GM21723 (cell line): ENCODE data around the gene PFKFB3.
"Not testable (repeated sequence)": the region's sequence is repeated elsewhere in the genome, so short reads cannot be mapped to it uniquely, and the experiment has no call there.

Experiments used
- ATAC-seq: cut with Tn5 transposase; IDR thresholded peaks from one replicate; pipeline ENCODE4 v1.9.1; 2021; ENCODE audit warnings: mild to moderate bottlenecking, moderate library complexity; ENCODE audit not compliant: unreplicated experiment

PFKFB3 gene

DNA sequence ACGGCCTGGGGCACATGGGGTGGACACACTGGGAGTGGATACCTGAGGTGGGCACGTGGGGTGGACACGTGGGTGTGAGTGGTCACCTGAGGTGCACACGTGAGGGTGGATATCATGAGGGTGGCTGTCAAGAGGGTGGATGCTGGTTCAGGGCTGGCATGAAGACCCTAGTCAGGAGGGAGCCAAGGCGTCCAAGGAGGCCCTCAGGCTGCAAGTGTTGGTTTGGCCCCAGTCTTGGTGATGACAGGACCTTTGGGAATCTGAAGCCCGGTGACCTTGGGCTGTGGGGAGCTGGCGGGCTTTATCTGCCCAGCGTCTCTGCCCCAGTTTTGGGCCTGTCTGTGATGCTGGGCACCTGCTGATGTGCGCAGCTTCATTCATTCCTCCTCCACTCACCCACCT is 24.9 kb upstream of the PFKFB3 start:
- no peak for ATAC-seq

DNA sequence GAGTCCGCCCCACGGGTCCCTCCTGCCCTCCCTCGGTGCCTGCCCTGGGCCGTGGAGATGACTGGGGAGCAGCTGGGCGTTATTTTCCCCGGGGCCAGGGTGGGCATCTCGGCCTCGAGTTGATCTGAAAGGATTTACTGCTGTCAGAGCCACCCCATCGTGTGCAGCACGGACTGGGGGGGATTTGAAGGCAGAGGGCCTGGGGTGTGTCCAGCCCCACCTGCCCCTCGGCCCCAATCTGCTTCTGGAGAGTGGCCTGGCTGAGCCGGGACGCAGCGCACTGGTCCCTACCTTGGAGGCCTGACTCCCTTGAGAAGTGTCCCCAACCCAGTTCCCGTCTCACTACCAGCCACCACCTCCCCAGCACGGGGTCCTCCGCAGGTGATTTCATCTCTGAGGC is 24.2 kb upstream of the PFKFB3 start:
- ATAC-seq = no peak

DNA sequence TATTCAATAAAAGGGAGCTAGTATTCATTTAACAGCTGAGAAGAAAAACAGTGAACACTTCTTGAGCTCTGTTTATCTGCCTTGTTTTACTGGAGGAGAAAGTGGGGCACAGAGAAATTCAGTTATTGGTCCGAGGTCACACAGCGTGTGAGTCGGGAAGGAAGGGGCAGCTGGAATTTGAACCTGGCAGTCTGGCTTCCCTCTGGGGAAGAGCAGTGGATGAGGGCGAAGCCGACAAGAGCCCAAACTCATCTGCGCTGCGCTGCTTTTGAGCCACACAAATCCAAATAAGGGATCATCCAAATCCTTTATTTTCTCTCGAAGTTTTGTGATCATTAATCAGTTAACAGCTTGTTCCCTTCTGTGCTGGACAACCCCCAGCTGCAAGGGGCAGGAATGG is 23.7 kb upstream of the PFKFB3 start:
- ATAC-seq = no peak

DNA sequence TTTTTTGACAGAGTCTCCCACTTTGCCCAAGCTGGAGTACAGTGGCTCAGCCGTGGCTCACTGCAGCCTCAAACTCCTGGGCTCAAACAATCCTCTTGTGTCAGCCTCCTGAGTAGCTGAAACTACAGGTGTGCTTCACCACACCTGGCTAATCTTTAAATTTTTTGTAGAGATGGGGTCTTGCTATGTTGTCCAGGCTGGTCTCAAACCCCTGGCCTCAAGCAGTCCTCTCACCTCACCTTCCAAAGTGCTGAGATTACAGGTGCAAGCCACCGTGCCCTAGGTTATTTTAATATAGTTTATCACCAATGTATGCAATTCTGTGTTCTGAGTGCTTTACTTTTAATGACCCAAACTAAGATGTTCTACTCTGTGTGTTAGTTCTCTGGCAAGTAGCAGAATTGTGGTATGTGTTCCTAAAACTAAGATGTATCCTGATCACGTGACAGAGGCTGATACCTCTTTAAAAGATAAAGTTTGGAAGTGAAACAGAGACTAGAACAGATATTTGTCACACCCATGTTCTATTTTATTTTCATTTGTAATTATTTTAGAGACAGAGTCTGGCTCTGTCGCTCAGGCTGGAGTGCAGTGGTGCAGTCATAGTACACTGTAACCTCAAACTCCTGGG is 22.1 kb upstream of the PFKFB3 start:
- no peak for ATAC-seq

DNA sequence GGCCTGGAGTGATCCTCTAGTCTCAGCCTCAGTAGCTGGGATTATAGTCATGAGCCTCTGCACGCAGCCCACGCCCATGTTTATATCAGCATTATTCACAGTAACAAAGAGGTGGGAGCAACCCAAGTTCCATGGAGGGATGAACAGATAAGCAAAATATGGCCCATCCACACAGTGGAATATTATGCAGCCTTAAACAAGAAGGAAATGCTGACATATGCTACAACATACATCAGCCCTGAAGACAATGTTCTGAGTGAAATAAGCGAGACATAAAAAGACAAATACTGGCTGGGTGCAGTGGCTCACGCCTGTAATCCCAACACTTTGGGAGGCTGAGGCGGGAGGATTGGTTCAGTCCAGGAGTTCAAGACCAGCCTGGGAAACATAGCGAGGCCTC is 21.5 kb upstream of the PFKFB3 start:
- no peak for ATAC-seq

DNA sequence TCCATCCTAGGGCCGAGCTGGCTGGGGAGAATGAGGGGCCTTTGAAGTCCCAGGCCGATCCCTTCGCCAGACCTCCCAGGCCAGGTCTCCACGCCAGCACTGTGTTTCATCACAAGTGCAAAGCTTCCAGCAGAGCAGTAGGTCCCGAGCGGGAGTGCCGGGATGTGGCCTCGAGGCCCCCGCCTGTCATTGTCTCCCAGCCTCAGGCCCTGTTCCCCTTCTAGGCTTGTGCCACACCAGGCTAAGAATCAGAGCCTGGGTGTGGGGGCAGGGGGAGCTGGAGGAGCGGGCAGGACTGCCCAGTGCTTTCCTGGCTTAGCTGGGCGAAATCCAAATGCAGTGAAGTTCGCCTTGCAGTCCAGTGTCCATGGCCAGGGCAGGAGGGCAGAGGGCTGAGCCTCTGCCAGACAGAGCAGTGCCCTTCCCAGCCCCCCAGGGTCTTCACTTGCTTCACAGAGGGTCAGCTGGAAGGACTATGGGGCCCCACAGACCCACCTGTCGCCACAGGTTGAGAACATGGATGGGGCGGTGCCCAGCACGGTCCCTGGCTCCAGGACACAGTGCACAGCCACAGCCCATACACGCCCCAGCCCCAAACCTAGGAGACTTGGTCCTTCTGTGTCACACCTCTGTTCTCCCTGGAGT is 20.2 kb upstream of the PFKFB3 start:
- ATAC-seq = no peak

DNA sequence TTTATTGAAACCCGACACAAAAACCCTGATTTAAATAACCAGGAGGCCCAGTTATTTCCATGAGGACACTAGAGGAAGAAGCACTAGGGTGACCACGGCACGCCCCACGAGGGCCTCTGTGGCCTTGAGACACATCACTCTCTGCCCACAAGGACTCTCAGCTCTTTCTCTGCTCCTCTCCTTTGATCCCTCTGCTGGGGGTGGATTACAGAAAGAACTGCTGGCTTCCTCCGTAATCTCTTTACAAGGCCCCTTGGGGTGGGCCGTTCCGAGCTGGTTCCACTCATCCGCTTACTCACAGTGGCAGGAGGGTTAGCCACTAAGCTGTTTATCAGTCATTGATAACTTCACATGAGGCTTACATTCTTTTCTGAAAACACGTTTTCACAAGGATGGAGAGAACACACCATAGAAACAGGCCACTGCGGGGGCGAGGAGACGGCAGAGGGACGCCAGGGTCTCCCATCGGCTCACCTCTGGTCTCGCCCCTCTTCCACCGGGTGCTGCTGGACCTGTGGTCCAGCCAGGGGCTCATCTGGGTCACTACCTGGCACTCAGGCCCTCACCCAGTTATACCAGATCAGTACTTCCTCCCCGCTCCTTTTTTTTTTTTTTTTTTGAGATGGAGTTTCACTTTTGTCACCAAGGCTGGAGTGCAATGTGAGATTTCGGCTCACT is 17.6 kb upstream of the PFKFB3 start:
- ATAC-seq = no peak

DNA sequence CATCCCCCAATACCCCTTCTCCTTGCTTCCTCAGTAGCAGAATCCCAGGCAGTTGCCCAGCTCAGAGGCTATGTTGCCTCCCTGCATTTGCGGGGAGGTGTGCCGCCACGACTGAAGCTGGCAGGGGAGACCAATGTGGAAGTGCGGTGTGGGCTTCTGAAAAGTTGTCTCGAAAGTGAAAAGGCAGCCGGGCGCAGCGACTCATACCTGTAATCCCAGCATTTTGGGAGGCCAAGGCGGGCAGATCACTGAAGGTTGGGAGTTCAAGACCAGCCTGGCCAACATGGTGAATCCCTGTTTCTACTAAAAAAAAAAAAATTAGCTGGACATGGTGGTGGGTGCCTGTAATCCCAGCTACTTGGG is 15.9 kb upstream of the PFKFB3 start:
- ATAC-seq = no peak

DNA sequence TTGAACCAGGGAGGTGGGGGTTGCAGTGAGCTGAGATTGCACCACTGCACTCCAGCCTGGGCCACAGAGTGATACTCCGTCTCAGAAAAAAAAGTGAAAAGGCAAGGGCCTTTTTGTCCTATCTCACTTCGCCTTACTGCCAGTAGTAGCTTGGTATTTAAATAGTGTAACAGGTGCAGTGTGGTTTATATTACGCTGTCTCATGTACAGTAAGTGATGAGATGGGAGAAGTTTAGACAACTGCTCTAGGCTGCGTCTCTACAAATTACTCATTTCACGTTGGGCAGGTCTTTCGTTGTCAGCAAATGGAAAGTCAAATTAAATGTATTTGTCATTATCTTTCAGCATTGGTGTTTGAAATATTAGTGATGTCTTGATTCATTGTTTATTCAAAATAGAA is 15.5 kb upstream of the PFKFB3 start:
- peak; percentile 84 for ATAC-seq

DNA sequence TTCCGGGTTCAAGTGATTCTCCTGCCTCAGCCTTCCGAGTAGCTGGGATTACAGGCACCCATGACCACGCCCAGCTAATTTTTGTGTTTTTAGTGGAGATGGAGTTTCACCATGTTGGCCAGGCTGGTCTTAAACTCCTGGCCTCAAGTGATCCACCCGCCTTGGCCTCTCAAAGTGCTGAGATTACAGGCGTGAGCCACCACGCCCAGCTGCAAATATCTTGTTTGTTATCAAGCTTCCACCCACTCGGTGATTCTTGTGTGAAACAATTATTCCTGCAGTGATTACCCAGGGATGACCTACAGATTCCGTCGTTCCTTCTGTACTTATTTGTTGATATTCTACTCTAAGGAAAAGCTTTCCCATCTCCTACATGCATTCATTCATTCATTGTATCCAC is 12.7 kb upstream of the PFKFB3 start:
- ATAC-seq = not testable (repeated sequence)

DNA sequence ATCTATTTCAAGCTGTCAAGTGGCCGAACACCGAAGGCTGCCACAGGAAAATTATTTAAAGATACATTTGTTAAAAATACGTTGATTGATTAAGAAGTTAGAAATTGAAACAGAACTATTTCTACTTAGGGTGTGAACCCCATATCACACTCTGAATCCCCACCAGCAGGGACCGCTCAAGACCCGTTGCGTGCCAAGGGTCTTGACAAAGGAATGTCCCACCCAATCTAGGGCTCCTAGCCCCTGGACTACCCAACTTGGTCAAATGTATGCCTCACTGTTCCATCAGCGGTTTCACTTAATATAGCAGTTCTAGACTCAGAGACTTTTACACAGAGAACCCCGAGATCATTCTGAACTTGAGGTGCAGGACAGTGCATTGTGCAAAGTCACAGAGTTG is 11.6 kb upstream of the PFKFB3 start:
- ATAC-seq = no peak

DNA sequence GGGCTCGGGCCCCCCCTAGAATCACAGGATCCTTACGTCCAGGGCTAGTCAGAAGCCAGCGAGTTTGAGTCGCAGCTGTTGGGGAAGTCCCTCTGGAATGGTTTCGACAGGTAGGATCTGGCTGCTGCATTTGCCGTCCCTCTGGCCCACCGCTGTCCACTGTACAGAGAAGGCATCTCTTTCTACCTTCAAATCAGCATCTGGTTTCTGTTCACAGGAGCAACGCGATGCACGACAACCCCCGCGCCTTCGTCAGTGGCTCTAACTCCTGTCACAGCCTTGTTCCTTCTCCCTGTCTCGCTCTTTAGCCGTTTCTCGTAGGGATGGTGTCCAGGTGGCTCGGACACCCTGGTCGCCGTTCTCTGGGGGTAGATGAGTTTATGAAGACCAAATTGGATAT is 11.2 kb upstream of the PFKFB3 start:
- no peak for ATAC-seq

DNA sequence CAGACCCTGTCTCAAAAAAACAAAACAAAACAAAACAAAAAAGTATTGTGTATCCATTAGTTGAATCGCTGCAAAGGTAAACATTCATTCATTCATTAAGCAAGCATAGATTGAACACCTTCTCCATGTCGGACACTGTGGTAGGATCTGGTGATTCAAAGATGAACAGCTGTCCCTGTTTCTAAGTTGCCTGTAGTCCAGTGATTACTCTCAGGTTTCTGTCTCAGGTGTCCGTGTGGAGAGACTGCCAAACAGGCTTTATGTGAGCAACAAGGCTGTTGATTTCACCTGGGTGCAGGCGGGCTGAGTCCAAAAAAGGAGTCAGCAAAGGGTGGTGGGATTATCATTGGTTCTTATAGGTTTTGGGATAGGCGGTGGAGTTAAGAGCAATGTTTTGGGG is 9.4 kb upstream of the PFKFB3 start:
- ATAC-seq = not testable (repeated sequence)

DNA sequence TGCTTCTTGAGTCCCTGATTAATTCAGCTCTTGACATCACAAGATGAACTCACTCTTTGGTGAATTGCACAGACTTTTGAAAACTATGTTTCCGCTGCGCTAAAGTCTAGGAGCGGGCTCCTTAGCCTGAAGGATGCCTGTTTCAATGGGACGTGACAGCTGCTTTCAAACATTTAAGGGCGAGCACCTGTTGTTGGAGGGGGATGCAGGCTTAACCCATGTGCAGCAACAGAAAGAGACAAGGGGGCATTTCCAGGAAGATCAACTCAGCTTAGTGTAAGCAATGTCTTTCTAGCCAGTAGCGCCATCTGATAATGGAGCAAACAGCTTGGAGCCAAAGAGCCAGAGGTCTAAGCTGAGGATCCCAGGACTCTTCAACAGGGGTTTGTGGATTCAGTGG is 8.4 kb upstream of the PFKFB3 start:
- ATAC-seq = no peak

DNA sequence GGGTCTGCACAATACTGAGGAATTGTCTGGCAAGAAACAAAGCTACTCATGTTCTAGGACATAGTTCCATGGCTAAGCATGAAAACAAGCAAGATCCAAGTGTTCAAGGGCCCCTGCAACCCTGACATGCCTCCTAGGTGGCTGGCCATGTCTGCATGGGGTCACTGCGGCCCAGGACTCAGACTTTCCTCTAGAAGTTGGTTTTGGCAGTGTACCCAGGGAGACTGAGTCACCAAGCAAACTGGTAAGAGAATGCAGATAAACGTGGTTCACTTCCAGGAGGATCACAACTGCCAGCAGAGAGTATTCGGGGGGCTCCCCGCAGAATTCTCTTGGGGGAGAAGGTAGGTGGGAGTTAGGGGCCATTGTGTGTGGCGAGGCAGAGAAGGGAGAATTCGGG is 7.4 kb upstream of the PFKFB3 start:
- no peak for ATAC-seq

DNA sequence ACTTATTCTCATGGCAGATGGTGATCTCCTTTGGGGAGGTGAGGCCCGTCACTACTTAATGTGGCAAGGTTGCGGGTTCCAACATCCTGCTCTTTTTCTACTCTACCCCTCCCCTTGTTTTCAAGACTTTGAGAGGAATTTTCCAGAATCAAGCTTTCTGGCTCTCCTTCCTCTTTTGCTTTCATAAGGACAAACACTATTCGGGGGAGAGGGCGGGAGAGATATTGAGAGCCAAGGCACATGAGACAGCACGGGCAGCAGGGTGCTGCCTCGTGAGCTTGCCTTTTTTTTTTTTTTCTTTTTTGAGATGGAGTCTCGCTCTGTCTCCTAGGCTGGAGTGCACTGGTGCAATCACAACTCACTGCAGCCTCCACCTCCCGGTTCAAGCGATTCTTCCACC is 6.9 kb upstream of the PFKFB3 start:
- ATAC-seq = no peak

DNA sequence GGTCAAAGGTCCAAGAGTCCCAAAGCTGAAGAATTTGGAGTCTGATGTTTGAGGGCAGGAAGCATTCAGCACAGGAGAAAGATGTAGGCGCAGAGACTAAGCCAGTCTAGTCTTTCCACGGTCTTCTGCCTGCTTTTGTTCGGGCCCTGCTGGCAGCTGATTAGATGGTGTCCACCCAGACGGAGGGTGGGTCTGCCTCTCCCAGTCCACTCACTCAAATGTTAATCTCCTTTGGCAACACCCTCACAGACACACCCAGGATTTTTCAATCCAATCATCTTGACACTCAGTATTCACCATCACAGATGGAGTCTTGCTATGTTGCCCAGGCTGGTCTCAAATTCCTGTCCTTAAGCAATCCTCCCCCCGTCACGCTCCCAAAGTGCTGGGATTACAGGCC is 6.2 kb upstream of the PFKFB3 start:
- ATAC-seq = not testable (repeated sequence)

DNA sequence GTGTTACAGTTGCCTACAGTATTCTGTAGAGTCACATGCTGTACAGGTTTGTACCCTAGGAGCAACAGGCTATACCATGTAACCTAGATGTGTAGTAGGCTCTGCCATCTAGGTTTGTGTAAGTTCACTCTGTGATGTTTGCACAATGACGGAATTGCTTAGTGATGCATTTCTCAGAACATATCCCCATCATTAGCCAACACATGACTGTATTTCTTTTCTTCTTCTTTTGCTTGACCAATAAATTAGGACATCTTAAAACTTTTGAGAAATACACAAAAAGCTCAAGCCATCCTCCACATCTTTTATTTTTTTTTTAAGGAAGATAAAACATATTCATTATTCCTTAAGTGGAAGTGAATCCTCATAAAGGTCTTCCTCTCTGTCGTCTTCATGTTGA is 5.4 kb upstream of the PFKFB3 start:
- no peak for ATAC-seq

DNA sequence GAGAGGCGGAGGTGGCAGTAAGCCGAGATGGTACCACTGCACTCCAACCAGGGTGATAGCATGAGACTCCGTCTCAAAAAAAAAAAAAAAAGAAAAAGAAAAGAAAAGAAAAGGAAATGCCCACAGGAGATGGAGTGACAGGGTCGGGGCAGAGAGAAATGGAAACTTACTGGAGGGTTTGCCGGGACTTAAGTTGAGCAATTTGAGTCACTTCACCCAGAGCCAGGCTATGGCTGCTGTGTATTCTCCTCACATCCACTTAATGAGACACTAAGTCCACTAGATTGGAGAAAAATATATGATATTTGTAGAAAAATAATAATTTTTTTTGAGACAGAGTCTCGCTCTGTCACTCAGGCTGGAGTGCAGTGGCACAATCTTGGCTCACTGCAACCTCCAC is 4.6 kb upstream of the PFKFB3 start:
- no peak for ATAC-seq

DNA sequence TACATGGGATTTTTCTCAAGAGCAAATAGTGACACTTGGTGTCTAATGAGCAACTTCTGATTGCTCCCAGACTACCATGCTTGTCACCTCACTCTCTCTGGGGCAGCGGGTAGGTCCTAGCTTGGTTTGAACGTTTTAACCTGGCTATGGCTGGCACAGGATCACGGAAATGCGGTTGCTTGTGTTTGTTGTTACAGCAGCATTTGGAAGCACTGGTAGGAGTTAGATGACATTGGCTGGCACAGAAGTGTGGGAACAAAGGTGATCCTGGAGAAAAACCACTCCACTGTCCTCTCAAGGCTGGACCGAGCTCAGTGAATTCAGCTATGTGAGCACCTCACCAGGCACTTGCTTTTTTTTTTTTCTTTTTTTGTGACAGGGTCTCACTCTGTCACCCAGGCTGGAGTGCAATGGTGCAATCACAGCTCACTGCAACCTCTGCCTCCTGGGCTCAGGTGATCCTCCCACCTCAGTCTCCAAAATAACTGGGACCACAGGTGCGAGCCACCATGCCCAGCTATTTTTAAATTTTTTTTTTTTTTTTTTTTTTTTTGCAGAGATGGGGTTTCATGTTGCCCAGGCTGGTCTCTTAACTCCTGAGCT is 3.5 kb upstream of the PFKFB3 start:
- no peak for ATAC-seq

DNA sequence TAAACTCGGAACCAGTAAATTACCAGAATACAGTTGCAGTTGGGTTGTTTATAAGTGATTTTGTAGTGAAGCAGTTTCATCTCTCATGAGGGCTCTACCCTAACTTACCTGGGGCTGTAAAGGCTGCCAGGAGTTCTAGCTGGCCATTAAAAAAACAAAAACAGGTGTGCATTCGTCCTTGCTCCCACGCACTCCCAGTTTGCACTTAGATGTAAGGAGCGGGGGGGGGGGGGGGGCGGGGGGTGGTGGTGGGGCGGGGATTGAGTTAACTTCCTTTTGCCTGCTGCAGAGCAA is 2.3 kb upstream of the PFKFB3 start:
- ATAC-seq = no peak

DNA sequence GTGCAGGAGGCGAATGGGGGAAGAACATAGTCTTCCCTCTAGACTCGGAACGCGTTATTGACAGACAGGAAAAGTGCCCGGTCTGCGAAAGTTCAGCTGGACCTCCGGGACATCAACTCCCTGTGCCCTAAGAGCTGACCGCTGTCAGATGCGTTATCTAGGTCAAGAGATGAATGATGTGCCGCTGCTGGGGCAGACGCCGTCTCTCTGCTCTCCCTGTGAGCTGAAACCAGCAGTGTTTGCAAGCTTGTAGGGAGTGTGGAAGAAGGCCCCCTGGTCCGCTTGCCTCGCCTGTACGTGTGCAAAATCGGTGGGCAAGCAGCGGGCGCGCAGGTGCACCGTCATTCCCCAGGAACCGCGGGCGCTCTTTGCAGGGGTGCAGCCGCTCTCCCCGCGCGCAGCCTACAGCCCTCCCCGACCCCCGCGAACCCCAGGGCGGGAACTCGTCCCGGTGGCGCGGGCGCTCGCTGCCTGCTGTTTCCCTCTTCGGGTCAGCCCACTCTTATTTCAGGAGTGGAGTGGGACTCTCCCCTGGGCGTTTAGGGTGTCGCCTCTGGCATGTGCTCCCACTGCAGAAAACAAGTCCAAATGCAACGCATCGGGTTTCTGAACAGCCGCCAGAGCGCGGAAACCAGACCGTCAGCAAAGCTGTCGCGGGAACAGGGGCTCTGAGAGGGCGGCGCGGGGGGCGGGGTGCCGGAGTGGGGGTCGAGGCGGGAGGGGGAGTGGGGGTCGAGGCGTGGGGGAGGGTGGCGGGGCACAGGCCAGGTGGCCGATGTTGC is 1.8 kb upstream of the PFKFB3 start:
- no peak for ATAC-seq
